GM12878 (cell line): Measurements from ENCODE around the gene CYTH2.

Source experiments
- BCL3 ChIP-seq: IDR thresholded peaks from 2 replicates; pipeline ENCODE4 v1.6.1; 2011; ENCODE audit warnings: borderline replicate concordance, low read depth, mild to moderate bottlenecking, moderate library complexity, low read length; ENCODE audit not compliant: insufficient read depth, poor library complexity, severe bottlenecking
- CTCF ChIP-seq, 3 experiments: IDR thresholded peaks in 2 of 3; conservative IDR thresholded peaks in 1 of 3; 2 replicates each; pipeline ENCODE4 v1.5.1; 2011; ENCODE audit warnings: low read depth in 3 of 3, low read length in 3 of 3, mild to moderate bottlenecking in 3 of 3, control low read depth in 2 of 3, moderate library complexity in 2 of 3, inconsistent platforms in 1 of 3, mixed read lengths in 1 of 3; ENCODE audit not compliant: control insufficient read depth in 2 of 3, insufficient read depth in 1 of 3; ENCODE audit errors: extremely low read depth in 1 of 3
- MAX ChIP-seq: IDR thresholded peaks from 2 replicates; pipeline ENCODE4 v1.6.1; 2012; ENCODE audit warnings: low read depth, low read length, improper control_type of control experiment
- NBN ChIP-seq: fragments of 450-650 bp; IDR thresholded peaks from 2 replicates; pipeline ENCODE4 v1.6.1; 2016
- POLR2A ChIP-seq: IDR thresholded peaks from 2 replicates; pipeline ENCODE4 v1.6.1; 2011; ENCODE audit warnings: low read depth, mild to moderate bottlenecking, low read length
- POLR2AphosphoS5 ChIP-seq: IDR thresholded peaks from 2 replicates; pipeline ENCODE4 v1.6.1; 2011; ENCODE audit warnings: mild to moderate bottlenecking, low read length, inconsistent platforms
- REST ChIP-seq: IDR thresholded peaks from 2 replicates; pipeline ENCODE4 v1.6.1; 2012; ENCODE audit warnings: mild to moderate bottlenecking, low read depth, low read length
- RFX5 ChIP-seq: IDR thresholded peaks from 2 replicates; pipeline ENCODE4 v1.6.1; 2011; ENCODE audit warnings: low read depth, low read length, improper control_type of control experiment
- SMC3 ChIP-seq: IDR thresholded peaks from 2 replicates; pipeline ENCODE4 v1.6.1; 2011; ENCODE audit warnings: low read length, improper control_type of control experiment, borderline replicate concordance
- STAT1 ChIP-seq: fragments of 450-650 bp; conservative IDR thresholded peaks from 2 replicates; pipeline ENCODE4 v1.6.1; 2014; ENCODE audit warnings: antibody characterized with exemption, mild to moderate bottlenecking

- no peak for TF ChIP-seq REST
- TF ChIP-seq CTCF (IDR thresholded peaks at IDR 0.05 in 2 of 3, conservative IDR thresholded peaks at IDR 0.05 in 1 of 3; ENCODE audit: control insufficient read depth in 2 of 3, extremely low read depth in 1 of 3, insufficient read depth in 1 of 3, low read depth in 3 of 3, low read length in 3 of 3) = no peak
- no peak for TF ChIP-seq MAX
- TF ChIP-seq NBN = no peak
- no peak for TF ChIP-seq POLR2A
- TF ChIP-seq BCL3 = no peak
- TF ChIP-seq STAT1 = no peak
- no peak for TF ChIP-seq SMC3
- no peak for TF ChIP-seq POLR2AphosphoS5
- no peak for TF ChIP-seq RFX5
Observed at GRCh38 chr19:48484247-48484893, 15.2 kb downstream of the CYTH2 start.
